ENCODE data around the gene RABGAP1L. TPM values are rescaled to one million over a fixed set of nuclear protein-coding genes. Genes with fewer than 3 reads are reported as not detected.

RABGAP1L gene
- polyA plus RNA-seq, 1 donor (not counting 4 experiments of a cell fraction or from before 2014, with no cell fraction given), result 24.2 TPM

GRCh38 chr1:174680101-174680500 lies 520.8 kb downstream of the RABGAP1L start:
- dilution Hi-C loops (cut with MboI; ENCODE audit: extremely low pct_ligation_motif_present, low sequenced_read_pairs), result no loop called here
- Histone ChIP-seq H3K27me3 (ENCODE audit: control insufficient read depth, extremely low read depth, insufficient read depth, low read length) (no peaks in the 10 kb centered on the region), H3K36me3 (ENCODE audit: control insufficient read depth in 2 of 2, extremely low read depth in 1 of 2, insufficient read depth in 2 of 2, low read length in 2 of 2) (no peaks in the 10 kb centered on the region), H4K20me1 (ENCODE audit: control insufficient read depth, extremely low read depth, insufficient read depth, low read length) (no peaks in the 10 kb centered on the region), H3K4me2 (ENCODE audit: control insufficient read depth, extremely low read depth, insufficient read depth, low read depth, low read length) (no peak overlapping the region), H2AFZ (ENCODE audit: control insufficient read depth, low read length) (no peak overlapping the region), H3K79me2 (ENCODE audit: control insufficient read depth, insufficient read depth, low read length) (no peaks in the 10 kb centered on the region), H3K4me3 (ENCODE audit: control insufficient read depth in 2 of 3, extremely low read depth in 1 of 3, insufficient read depth in 2 of 3, low read depth in 1 of 3, low read length in 3 of 3) (no peak overlapping the region), H3K9ac (ENCODE audit: control insufficient read depth, extremely low read depth, insufficient read depth, low read length) (no peak overlapping the region), H3K9me3 (ENCODE audit: control insufficient read depth, low read depth, low read length) (no peaks in the 10 kb centered on the region), H3K4me1 (ENCODE audit: control insufficient read depth, extremely low read depth, insufficient read depth, low read length) (no peaks in the 10 kb centered on the region), H3K27ac (ENCODE audit: control insufficient read depth, insufficient read depth, low read length) (no peak overlapping the region), H3K9me1 (ENCODE audit: control insufficient read depth, extremely low read depth, insufficient read depth, low read length) (no peaks in the 10 kb centered on the region)
- TF ChIP-seq EZH2 (IDR thresholded peaks at IDR 0.05; ENCODE audit: low read length) (no peak), CTCF (optimal IDR thresholded peaks at IDR 0.05 in 1 of 3, IDR thresholded peaks at IDR 0.05 in 1 of 3, conservative IDR thresholded peaks at IDR 0.05 in 1 of 3; ENCODE audit: extremely low read depth in 1 of 3, insufficient read depth in 2 of 3, low read length in 3 of 3) (no peak)
- FAIRE-seq, result no peak
- no peak for DNase-seq (ENCODE audit: low read depth, low spot score)

GRCh38 chr1:174682419-174683008 lies 523.2 kb downstream of the RABGAP1L start:
- no peaks in the 10 kb centered on the region for H3K36me3 ChIP-seq (ENCODE audit: control insufficient read depth in 2 of 2, extremely low read depth in 1 of 2, insufficient read depth in 2 of 2, low read length in 2 of 2)
- FAIRE-seq, result no peak
- no peak overlapping the region for H3K27ac ChIP-seq (ENCODE audit: control insufficient read depth, insufficient read depth, low read length)

More at GRCh38 chr1:174682419-174683008, 523.2 kb downstream of the RABGAP1L start:
- Histone ChIP-seq H3K79me2 (ENCODE audit: control insufficient read depth, insufficient read depth, low read length) (no peaks in the 10 kb centered on the region), H3K9me3 (ENCODE audit: control insufficient read depth, low read depth, low read length) (no peaks in the 10 kb centered on the region), H3K4me2 (ENCODE audit: control insufficient read depth, extremely low read depth, insufficient read depth, low read depth, low read length) (no peak overlapping the region), H3K9me1 (ENCODE audit: control insufficient read depth, extremely low read depth, insufficient read depth, low read length) (no peaks in the 10 kb centered on the region), H2AFZ (ENCODE audit: control insufficient read depth, low read length) (no peak overlapping the region), H4K20me1 (ENCODE audit: control insufficient read depth, extremely low read depth, insufficient read depth, low read length) (no peaks in the 10 kb centered on the region), H3K27me3 (ENCODE audit: control insufficient read depth, extremely low read depth, insufficient read depth, low read length) (no peaks in the 10 kb centered on the region), H3K9ac (ENCODE audit: control insufficient read depth, extremely low read depth, insufficient read depth, low read length) (no peak overlapping the region), H3K4me3 (ENCODE audit: control insufficient read depth in 2 of 3, extremely low read depth in 1 of 3, insufficient read depth in 2 of 3, low read depth in 1 of 3, low read length in 3 of 3) (no peak overlapping the region), H3K4me1 (ENCODE audit: control insufficient read depth, extremely low read depth, insufficient read depth, low read length) (no peaks in the 10 kb centered on the region)
- no peak for TF ChIP-seq CTCF (optimal IDR thresholded peaks at IDR 0.05 in 1 of 3, IDR thresholded peaks at IDR 0.05 in 1 of 3, conservative IDR thresholded peaks at IDR 0.05 in 1 of 3; ENCODE audit: extremely low read depth in 1 of 3, insufficient read depth in 2 of 3, low read length in 3 of 3)
- TF ChIP-seq EZH2 (IDR thresholded peaks at IDR 0.05; ENCODE audit: low read length), result no peak
- DNase-seq (ENCODE audit: low read depth, low spot score), result no peak
- dilution Hi-C loops (cut with MboI; ENCODE audit: extremely low pct_ligation_motif_present, low sequenced_read_pairs), result no loop called here

All from keratinocyte (primary cell).